Mesothelial cell of epicardium (in vitro differentiated cells): ENCODE measurements around the gene WIPI1. TPM values are rescaled to one million over a fixed set of nuclear protein-coding genes. Genes with fewer than 3 reads are reported as not detected.

Experiments
- DNase-seq, 2 experiments: peaks; one replicate each; pipeline ENCODE4 v3.0.0; 2021; ENCODE audit warnings: low spot score in 2 of 2; ENCODE audit not compliant: unreplicated experiment in 2 of 2
- H3K27ac Mint-ChIP-seq: 2 replicates; pipeline ENCODE4 v1.8.0; 2021; ENCODE audit warnings: mixed read lengths
- H3K27me3 Mint-ChIP-seq: 2 replicates; pipeline ENCODE4 v1.8.0; 2021; ENCODE audit warnings: low read depth, mixed read lengths
- H3K36me3 Mint-ChIP-seq: 2 replicates; pipeline ENCODE4 v1.8.0; 2021; ENCODE audit warnings: mixed read lengths
- H3K4me1 Mint-ChIP-seq: 2 replicates; pipeline ENCODE4 v1.8.0; 2021; ENCODE audit warnings: mixed read lengths
- H3K4me3 Mint-ChIP-seq: 2 replicates; pipeline ENCODE4 v1.8.0; 2021; ENCODE audit warnings: mild to moderate bottlenecking, moderate library complexity, mixed read lengths
- H3K9me3 Mint-ChIP-seq: 2 replicates; pipeline ENCODE4 v1.8.0; 2021; ENCODE audit warnings: mixed read lengths
- total RNA-seq: library from RNA; stranded (reverse); gene quantifications from 3 replicates; pipeline ENCODE4 v1.2.1, GENCODE V29; 2021
- TF ChIP-seq, protein P1 (sequence below): fragments of 200-600 bp; sonication (generic); IDR thresholded peaks from one replicate; pipeline ENCODE4 v1.5.0; 2021; ENCODE audit warnings: antibody characterized with exemption; ENCODE audit not compliant: unreplicated experiment

WIPI1 gene
- total RNA-seq, 1 donor from 2014 or later = 27.2 TPM

GRCh38 chr17:68435361-68435760 lies 21.9 kb downstream of the WIPI1 start:
- Mint-ChIP-seq H3K9me3 (no peaks in the 10 kb centered on the region), H3K4me3 (no peak overlapping the region), H3K27ac (no peak overlapping the region), H3K27me3 (no peaks in the 10 kb centered on the region), H3K4me1 (peaks cover 7% of the 10 kb centered on the region), H3K36me3 (peaks cover 10% of the 10 kb centered on the region)
- DNase-seq = no peak
- TF ChIP-seq, protein P1, sequence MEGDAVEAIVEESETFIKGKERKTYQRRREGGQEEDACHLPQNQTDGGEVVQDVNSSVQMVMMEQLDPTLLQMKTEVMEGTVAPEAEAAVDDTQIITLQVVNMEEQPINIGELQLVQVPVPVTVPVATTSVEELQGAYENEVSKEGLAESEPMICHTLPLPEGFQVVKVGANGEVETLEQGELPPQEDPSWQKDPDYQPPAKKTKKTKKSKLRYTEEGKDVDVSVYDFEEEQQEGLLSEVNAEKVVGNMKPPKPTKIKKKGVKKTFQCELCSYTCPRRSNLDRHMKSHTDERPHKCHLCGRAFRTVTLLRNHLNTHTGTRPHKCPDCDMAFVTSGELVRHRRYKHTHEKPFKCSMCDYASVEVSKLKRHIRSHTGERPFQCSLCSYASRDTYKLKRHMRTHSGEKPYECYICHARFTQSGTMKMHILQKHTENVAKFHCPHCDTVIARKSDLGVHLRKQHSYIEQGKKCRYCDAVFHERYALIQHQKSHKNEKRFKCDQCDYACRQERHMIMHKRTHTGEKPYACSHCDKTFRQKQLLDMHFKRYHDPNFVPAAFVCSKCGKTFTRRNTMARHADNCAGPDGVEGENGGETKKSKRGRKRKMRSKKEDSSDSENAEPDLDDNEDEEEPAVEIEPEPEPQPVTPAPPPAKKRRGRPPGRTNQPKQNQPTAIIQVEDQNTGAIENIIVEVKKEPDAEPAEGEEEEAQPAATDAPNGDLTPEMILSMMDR = no peak

DNA sequence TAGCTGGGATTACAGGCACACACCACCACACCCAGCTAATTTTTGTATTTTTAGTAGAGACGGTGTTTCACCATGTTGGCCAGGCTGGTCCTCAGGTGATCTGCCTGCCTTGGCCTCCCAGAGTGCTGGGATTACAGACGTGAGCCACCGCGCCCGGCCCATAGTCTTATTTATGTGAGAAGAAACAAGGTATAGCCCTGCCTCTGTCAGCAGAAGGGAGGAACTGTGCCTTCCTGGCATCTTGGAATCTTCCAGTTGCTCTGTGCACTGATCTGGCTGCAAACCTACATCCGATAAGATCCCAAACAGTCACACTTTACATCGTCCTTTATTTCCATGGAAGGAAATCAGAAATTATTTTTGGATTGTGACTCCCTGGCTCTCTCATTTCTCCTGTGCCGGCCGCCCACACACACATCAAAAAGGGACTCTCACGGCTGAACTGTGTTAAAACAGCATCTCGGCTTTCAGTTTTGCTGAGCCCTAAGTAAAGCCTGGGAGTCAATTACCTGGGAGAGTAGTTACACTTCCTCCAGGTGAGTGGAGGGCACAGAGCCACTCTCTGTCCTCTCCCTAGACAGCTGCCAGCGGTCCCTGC lies 23.3 kb downstream of the WIPI1 start:
- TF ChIP-seq, protein P1 = no peak
- no peaks in the 10 kb centered on the region for H3K9me3 Mint-ChIP-seq
- H3K27me3 Mint-ChIP-seq = no peaks in the 10 kb centered on the region
- DNase-seq = no peak
- no peak overlapping the region for H3K27ac Mint-ChIP-seq
- H3K36me3 Mint-ChIP-seq = peaks cover 12% of the 10 kb centered on the region
- H3K4me3 Mint-ChIP-seq = no peak overlapping the region
- H3K4me1 Mint-ChIP-seq = peaks cover 7% of the 10 kb centered on the region

GRCh38 chr17:68433211-68433610 lies 24.1 kb downstream of the WIPI1 start:
- peaks cover 13% of the 10 kb centered on the region for H3K36me3 Mint-ChIP-seq
- H3K27ac Mint-ChIP-seq = no peak overlapping the region
- peaks cover 7% of the 10 kb centered on the region for H3K4me1 Mint-ChIP-seq
- no peak overlapping the region for H3K4me3 Mint-ChIP-seq
- no peaks in the 10 kb centered on the region for H3K9me3 Mint-ChIP-seq
- DNase-seq = no peak
- TF ChIP-seq, protein P1 = no peak
- no peaks in the 10 kb centered on the region for H3K27me3 Mint-ChIP-seq

DNA sequence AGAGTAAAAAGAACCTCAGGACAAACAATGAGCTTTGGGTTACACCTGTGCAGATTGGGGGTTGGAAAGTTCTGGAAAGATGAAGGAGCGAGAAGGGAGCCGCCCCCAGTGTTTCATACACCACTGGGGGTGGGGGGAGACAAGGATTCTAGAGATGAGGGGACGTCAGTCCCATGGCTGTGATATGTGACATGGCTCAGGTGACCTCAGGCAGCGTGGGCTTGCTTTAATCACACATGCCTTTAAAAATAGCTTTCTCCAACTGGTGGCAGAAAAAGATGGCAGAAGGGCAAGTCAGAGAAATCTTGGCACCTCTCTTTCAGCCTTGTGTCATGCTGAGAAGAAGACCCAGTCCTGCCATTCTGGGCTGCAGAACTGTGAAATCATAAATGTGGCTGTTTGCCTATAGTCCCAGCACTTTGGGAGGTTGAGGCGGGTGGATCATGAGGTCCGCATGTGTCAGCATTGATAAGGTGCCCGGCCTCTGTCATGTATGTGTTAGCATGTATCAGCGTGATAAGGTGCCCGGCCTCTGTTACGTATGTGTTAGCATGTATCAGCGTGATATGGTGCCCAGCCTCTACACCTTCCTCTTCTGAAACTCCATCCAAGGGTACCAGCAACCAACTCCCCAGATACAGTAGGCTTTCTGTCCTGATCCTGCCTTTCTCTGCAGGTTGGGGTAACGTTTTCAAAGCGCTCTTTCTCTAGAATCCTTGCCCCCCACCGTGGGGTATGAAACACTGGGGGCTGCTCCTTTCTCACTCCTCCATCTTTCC lies 25.0 kb downstream of the WIPI1 start:
- DNase-seq = no peak
- Mint-ChIP-seq H3K27ac (no peak overlapping the region), H3K36me3 (peaks cover 15% of the 10 kb centered on the region), H3K27me3 (no peaks in the 10 kb centered on the region), H3K9me3 (no peaks in the 10 kb centered on the region), H3K4me3 (no peak overlapping the region), H3K4me1 (peaks cover 3% of the 10 kb centered on the region)
- TF ChIP-seq, protein P1 = no peak

DNA sequence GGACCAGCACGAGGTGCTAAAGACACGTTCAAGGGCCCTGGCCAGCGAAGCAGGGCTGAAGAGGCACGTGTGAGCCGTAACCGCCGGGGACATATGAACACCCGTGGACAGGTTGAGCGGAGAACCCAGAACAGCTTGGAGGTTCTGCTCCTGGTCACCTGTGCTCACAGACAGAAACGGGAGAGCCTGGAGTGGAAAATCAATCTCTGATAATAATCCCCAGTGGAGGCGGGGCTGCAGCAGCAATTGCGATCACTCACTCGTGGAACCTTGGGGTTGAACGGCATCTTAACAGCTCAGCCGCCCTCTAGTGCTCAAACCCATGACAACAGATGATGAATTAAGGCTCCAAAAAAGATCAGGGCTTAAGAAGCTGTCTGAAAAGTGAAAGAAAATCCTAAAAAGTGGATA lies 25.6 kb downstream of the WIPI1 start:
- DNase-seq = no peak
- Mint-ChIP-seq H3K36me3 (peaks cover 15% of the 10 kb centered on the region), H3K27ac (no peak overlapping the region), H3K4me3 (no peak overlapping the region), H3K4me1 (peaks cover 3% of the 10 kb centered on the region), H3K27me3 (no peaks in the 10 kb centered on the region), H3K9me3 (no peaks in the 10 kb centered on the region)
- TF ChIP-seq, protein P1 = no peak
